GM19438 (cell line): Measurements from ENCODE around the gene SYCE3.

Source experiments
- ATAC-seq: cut with Tn5 transposase; IDR thresholded peaks from one replicate; pipeline ENCODE4 v1.9.1; 2021; ENCODE audit warnings: low read depth; ENCODE audit not compliant: unreplicated experiment

Gene SYCE3

GRCh38 chr22:50504369-50505211, 58.1 kb downstream of the SYCE3 start:
- ATAC-seq: no peak

GRCh38 chr22:50503475-50504145, 59.1 kb downstream of the SYCE3 start:
- ATAC-seq: no peak

GRCh38 chr22:50502628-50503474, 59.9 kb downstream of the SYCE3 start:
- ATAC-seq: no peak

GRCh38 chr22:50502096-50502495, 60.6 kb downstream of the SYCE3 start:
- ATAC-seq: no peak
